NCI-H2029 (cell line): ENCODE measurements around the gene CRADD.
"Not testable (repeated sequence)": the region's sequence is repeated elsewhere in the genome, so short reads cannot be mapped to it uniquely, and the experiment has no call there.

ENCODE experiments used
- DNase-seq: peaks from one replicate; lab custom pipeline; 2025; lab: John Stamatoyannopoulos, UW

Gene CRADD

DNA sequence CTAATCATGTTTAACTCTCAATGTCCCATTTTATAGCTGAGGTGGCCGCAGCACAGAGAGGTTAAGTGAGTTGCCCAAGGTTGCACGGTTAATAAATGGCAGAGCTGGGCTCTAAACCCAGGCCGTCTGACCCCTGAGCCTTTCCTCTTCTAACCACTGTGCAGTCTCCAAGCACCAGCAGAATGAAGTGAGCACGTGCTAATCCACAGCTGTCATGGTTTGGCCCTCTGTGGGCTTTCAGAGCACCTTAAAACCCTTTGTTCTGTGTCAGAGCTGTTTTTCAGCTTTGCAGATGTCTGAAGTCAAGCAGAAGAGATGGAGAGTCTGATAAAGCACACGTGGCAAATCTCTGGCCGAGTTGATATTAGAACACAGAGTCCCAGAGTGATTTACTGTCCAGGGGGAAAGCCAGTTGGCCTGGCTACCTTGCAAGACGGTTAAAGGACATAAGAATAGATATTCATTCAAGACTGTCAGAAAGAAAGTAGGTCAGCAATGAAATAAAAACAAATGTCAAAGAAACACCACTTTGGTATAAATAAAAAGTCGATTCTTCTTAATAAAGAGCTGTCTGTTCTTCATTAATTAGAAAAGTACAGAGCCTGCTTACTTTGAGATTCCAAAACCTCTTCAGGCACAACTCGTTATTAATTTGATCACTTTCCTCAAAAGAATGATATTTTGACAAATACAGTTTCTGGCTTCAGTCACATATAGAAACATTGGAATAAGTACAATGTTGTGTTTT lies 107.3 kb downstream of the CRADD start:
- no peak for DNase-seq

- DNase-seq: no peak
Measured at GRCh38 chr12:93785249-93786010, 108.3 kb downstream of the CRADD start.

DNA sequence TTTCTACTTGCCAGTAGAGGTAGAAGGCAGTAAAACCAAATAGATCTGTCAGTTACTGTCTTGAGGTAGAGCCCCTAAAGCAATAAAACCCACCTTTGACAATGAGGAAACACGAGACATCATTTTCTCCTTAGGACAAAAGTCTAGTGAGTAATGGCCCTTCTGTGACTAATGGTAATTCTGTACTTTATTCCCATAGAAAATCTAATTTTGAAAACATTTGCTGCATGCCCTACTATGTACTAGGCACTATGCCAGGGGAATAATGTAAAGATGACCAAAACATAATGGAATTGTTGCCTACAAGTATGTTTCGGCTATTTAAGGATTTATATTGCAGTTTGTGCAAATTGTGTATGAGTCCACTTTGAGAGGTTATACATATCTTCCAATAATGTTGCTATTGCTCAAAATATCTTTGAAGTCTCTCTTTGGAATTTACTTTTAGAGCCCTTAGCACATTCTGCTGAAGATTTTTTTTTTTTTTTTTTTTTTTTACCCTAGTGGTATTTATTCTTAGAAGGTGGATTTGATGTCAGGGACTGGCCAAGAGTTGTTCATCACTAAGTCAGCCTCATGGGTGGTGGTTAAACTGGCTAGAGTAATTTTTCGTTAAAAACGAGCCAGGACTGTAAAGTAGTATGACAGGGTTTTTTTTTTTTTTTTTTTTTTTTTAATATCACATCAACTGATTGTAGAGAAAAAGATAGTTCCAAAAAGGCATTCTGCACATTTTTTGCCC lies 109.7 kb downstream of the CRADD start:
- DNase-seq: no peak

DNA sequence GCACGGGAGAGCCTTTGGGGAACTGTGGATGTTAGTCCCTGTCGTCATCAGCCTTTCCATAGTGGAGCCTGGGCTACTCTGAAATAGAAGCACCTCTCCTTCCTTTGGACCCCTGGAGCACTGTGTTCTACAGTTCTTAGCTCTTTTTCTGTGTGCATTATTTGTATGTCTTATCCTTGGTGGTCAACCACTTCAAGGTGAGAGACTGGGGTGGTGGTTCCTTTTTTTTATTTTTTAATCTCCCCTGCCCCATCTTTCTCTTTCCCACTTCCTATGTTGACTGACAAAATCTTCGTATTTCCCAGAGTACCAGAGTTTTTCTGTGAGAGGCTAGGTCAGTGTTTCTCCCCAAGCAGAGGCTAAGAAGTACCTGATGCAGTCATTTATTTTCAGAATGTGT lies 111.7 kb downstream of the CRADD start:
- no peak for DNase-seq

- DNase-seq: no peak
Measured at GRCh38 chr12:93789767-93790166, 112.6 kb downstream of the CRADD start.

DNA sequence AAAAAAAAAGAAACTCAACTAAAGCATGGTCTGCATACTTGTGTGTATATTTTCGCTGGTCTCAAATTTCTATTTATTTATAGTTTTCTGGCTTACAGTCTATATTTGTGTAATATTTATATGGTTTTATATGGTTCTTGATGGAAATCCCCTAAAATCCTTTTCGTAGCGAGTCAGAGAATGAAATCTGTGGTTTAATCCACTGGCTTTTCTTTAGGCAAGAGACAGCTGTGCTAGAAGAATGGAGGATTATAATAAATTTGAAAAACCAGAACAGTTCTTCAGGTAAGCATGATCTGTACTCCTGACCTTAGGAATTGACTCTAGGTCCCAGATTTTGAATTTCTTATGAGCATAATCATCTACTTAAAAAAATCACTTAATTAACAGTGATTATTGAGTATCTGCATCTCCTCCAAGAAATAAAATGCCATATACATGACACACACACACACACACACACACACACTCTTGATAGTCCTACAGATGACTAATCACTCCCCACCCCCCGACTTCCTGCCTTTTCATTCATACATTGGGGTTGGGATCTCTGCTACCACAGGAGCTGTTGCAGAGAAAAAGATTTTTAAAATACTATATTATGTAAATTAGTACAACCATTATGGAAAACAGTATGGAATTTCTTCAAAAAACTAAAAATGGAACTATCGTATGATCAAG lies 113.4 kb downstream of the CRADD start:
- no peak for DNase-seq

- DNase-seq: no peak
Measured at GRCh38 chr12:93793007-93793406, 115.8 kb downstream of the CRADD start.

GRCh38 chr12:93793983-93794382 lies 116.8 kb downstream of the CRADD start:
- no peak for DNase-seq

- no peak for DNase-seq
Measured at GRCh38 chr12:93794738-93795137, 117.6 kb downstream of the CRADD start.

DNA sequence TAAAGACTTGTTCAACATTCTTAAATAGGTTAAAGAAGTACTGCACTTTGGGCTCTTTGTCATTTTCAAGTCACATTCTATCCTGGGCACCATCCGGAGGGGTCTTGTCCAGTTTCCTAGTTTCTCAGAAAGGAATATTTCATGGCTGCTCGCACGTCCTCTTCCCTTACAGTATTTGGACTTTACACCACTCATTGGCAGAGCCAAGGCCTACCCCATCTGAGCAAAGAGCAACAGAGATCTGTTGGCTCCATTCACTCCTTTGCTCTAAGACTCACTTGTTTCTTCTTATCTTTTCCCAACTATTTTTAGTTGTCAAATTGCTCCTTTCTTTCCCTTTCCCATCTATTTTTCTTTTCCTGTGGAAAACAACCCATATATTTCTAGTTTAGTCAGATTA lies 118.2 kb downstream of the CRADD start:
- DNase-seq: no peak

DNA sequence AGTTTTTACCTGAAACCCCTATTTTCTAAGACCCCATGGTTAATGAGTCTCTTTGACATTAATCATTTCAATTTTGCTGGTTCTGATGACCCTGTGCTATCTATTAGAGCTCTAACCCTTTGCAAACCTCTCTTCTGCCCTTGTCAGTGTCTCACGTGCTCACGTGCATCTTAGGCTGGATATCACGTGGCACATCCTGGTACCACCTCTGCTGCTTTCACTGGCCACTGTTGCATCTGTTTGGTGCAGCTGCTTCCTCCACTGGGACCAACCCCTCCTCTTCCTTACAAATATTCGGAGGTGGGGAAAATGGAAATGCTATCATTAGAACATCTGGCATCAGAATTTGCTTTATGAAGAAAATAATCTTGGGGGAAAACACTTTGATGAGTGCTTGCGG lies 119.6 kb downstream of the CRADD start:
- DNase-seq: no peak

DNA sequence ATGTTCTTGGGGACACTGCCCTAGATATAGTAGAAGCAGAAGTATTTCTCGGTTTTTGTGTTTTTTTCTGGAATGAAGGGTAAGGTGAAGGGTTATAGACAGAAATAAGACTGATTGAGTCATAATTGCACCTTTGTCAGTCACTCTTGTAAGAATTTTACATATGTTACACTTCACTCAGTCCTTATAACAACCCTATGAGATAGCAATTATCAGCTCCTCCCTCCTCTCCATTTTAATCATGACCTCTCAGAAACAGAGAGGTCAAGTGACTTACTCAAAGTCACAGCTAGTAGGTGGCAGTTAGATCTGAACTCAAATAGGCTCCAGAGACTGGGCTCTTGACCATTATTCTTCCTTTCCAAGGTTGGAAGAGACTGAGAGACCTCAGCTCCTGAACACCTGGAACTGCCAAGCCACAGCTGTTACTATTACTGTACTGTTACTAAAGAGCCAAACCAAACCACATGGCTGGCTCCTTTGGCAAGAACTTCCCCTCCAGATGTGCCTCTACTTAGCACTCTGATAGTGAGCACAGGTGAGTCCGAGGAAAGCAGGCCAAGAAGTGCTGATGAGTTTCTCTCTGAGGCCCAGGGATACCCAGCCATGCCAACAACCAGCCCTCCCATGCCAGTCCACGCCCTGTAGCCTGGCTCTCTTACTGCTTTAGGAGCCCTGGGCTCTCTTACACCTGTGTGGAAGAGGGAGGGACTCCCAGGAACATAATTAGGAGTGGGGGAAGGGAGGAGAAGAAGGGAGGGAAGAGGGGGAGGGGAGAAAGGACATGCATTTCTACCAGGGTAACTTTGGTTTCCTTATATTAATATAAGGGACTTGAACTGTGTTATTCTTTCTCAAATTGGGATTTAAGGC lies 121.3 kb downstream of the CRADD start:
- no peak for DNase-seq

DNA sequence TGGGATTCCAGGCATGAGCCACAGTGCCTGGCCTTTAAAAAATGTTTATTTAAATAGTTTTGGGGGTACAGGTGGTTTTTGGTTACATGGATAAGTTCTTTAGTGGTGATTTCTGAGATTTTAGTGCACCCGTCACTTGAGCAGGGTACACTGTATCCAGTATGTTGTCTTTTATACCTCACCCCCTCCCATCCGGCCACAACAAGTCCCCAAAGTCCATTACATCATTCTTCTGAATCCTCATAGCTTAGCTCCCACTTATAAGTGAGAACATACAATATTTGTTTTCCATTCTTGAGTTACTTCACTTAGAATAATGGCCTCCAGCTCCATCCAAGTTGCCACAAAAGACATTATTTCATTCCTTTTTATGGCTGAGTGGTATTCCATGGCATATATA lies 124.5 kb downstream of the CRADD start:
- DNase-seq: not testable (repeated sequence)

GRCh38 chr12:93802293-93802692 lies 125.1 kb downstream of the CRADD start:
- DNase-seq: no peak

- no peak for DNase-seq
Measured at GRCh38 chr12:93802698-93803423, 125.7 kb downstream of the CRADD start.

- DNase-seq: no peak
Measured at GRCh38 chr12:93803424-93803807, 126.2 kb downstream of the CRADD start.

GRCh38 chr12:93804392-93805179 lies 127.4 kb downstream of the CRADD start:
- no peak for DNase-seq

- no peak for DNase-seq
Measured at GRCh38 chr12:93805736-93806141, 128.6 kb downstream of the CRADD start.

GRCh38 chr12:93807354-93807753 lies 130.2 kb downstream of the CRADD start:
- no peak for DNase-seq
